Epithelial cell of esophagus (primary cell): ENCODE data around the gene ZDHHC16.
"Not testable (repeated sequence)": the region's sequence is repeated elsewhere in the genome, so short reads cannot be mapped to it uniquely, and the experiment has no call there.

Experiments
- DNase-seq: peaks from one replicate; pipeline ENCODE4 v3.0.0; 2010; ENCODE audit warnings: low read depth
- H3K4me3 ChIP-seq: 2 replicates; pipeline ENCODE4 v1.5.1; 2011; ENCODE audit warnings: mild to moderate bottlenecking, low read length, control low read depth
- TF ChIP-seq, protein P1 (sequence below): IDR thresholded peaks from 2 replicates; pipeline ENCODE4 v1.5.1; 2011; ENCODE audit warnings: low read depth, mild to moderate bottlenecking, low read length, control low read depth, inconsistent platforms; ENCODE audit not compliant: insufficient read depth; ENCODE audit errors: missing control alignments

The ZDHHC16 gene

DNA sequence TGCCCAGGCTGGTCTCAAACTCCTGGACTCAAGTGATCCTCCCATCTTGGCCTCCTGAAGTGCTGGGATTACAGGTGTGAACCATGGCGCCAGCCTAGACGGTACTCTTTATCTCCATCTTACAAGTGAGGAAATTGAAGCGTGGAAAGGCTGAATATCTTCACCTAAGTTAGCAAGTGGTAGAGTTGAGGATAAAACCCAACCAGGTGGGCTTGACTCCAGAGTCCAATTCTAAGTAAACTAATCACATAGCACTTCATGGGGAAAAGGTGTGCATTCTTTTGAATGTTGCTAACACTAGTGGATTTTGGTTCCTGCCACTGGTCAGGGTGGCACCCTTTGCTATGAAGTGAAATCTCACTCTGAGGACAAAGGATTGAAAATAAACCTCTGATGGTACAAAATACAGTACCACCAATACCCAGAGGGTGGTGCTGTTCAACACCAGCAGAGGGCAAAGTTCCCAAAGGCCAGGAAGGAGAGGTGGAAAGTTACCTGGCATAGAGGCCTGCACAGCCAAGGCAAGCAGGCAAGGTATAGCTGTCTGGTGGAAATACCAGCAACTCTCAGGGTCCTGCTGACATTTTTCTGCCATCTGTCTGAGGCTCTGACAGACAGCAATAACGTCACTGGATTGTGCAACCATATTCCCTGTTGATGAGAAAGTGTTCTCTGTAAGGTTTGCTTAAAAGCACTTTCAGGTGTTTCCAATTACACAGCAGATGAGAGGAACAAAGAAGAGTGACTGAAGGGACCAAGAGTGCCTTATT is 17.6 kb downstream of the ZDHHC16 start:
- peak; percentile 73 for DNase-seq
- TF ChIP-seq, protein P1, sequence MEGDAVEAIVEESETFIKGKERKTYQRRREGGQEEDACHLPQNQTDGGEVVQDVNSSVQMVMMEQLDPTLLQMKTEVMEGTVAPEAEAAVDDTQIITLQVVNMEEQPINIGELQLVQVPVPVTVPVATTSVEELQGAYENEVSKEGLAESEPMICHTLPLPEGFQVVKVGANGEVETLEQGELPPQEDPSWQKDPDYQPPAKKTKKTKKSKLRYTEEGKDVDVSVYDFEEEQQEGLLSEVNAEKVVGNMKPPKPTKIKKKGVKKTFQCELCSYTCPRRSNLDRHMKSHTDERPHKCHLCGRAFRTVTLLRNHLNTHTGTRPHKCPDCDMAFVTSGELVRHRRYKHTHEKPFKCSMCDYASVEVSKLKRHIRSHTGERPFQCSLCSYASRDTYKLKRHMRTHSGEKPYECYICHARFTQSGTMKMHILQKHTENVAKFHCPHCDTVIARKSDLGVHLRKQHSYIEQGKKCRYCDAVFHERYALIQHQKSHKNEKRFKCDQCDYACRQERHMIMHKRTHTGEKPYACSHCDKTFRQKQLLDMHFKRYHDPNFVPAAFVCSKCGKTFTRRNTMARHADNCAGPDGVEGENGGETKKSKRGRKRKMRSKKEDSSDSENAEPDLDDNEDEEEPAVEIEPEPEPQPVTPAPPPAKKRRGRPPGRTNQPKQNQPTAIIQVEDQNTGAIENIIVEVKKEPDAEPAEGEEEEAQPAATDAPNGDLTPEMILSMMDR: peak; percentile 96
- no peak overlapping the region for H3K4me3 ChIP-seq

DNA sequence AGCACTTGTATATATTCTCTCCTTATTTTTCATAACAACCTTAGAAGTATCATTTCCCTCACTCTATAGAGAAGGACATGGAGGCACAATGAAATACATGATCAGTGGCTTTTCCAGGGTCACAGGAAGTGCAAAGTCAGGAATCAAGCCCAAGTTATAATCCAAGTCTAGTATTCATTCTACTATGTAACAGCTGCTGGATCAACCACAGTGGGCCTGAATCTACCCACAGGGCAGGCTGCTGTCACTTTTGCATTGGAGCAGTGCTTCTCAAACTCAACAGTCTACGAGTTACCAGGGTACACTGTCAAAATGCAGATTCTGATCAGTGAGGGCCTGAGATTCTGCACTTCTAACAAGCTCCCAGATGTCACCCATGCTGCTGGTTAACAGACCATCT is 18.3 kb downstream of the ZDHHC16 start:
- no peak for DNase-seq
- TF ChIP-seq, protein P1: no peak
- no peak overlapping the region for H3K4me3 ChIP-seq

DNA sequence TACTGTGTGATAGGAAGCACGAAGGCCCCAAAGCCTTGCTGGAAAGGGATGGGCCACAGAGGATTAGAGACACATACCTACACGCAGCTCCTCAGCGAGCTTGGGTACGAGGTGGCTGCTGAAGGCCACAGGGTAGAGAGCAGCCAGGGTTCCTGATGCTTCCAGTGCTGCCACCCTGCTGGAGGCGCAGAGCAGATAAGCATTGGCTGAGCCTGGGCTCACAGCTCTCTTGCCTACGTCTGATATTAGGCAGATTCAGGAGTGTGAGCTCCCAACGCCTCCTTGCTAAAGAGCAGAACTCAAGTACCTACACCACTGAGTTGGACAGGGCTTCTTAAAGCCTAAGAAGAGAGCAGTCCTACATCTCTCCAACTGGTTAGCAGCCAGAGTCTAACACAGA is 20.0 kb downstream of the ZDHHC16 start:
- DNase-seq: no peak
- no peak overlapping the region for H3K4me3 ChIP-seq
- TF ChIP-seq, protein P1: no peak

DNA sequence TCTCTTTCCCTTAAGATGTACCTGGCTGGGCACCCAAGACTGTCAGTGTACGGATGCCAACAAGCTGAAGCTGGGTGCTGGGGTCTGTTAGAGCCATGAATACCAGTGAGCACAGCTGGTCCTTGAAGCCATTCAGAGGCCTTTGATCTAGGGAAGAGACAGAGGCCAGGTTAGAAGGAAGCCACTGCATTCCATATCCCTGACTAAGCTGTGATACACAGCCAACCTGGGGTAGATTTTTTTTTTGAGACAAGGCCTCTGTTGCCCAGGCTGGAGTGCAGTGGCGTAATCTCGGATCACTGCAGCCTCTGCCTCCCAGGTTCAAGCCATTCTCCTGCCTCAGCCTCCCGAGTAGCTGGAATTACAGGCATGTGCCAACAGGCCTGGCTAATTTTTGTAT is 20.8 kb downstream of the ZDHHC16 start:
- TF ChIP-seq, protein P1: no peak
- DNase-seq: peak; percentile 78
- no peak overlapping the region for H3K4me3 ChIP-seq

DNA sequence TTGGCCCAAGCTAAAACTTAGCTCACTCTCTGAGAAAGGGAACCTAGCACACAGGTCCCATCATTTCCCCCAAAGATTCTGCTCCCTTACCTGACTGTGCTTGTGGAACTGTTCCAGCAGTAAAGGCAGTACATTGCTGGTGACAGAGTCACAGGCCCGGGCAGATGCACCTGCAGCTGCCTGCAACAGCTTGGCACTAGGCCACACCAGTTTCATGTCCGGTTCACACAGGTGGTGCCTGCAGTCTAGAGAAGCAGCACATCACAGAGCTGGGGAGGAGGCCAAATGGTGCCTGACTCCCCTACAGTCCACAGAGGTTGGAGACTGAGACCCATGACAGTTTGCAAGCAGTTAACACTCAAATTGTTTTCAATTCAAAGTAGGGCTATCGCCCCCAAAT is 22.2 kb downstream of the ZDHHC16 start:
- H3K4me3 ChIP-seq: no peak overlapping the region
- peak; percentile 75 for DNase-seq
- TF ChIP-seq, protein P1: no peak

DNA sequence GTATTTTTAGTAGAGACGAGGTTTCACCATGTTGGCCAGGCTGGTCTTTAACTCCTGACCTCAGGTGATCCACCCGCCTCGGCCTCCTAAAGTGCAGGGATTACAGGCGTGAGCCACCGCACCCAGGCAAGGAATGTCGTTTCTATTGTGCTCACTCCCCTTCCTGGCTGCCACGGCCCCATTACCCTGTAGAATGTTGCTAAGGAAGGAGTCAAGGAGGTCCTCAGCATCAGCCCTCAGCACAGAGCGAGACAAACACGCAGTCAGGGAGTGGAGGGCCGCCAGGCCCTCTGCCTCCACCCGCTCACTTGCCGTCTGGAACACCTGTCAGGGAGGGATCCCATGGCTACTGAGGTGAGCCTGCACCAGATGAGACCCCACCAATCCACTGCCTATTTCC is 22.8 kb downstream of the ZDHHC16 start:
- DNase-seq, H3K4me3 ChIP-seq: not testable (repeated sequence)

DNA sequence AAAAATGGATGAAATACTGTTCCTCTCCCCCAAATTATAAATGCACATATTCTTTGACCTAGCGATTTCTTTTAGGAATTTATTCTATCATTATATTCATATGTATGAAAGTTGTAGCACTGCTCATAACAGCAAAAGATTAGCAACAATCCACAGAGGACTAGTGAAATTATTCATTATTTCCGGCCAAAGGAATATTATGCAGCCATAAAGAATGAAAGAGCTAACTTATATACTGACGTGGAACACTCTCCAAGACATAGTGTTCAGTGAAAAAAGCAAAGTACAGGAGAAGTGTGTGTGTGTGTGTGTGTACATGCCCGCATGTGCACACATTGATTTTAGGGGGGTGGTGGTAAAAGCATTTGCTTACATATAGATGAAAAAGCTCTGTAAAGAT is 28.9 kb downstream of the ZDHHC16 start:
- no peak for DNase-seq
- TF ChIP-seq, protein P1: no peak
- no peak overlapping the region for H3K4me3 ChIP-seq
